GM20431 (cell line): ENCODE results near the gene MAN2B2.

ENCODE experiments used
- in situ Hi-C: fragments of 300-500 bp; cut with MseI, MboI; formaldehyde crosslinking; loops from one replicate; pipeline ENCODE4 v1.15.0; 2020; ENCODE audit warnings: low sequenced_read_pairs; ENCODE audit not compliant: unreplicated experiment

MAN2B2 gene

DNA sequence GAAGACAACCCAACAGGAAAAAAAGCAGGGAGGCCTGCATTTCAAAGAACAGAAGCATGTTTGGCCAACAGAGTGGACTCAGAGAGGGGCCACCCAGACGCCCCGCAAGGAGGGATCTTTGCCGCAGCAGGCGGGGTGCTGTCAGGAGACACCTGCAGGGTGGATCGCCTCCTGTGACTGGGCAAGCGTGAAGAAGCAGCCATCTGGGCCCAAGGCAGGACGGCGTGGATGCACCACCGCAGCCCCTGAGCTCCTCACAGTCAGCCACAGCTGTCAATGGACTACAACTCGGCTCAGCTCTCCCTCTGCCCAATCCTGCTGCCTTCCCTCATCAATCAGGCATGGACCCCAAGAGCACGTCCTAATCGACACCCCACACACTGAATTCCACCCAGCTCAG, 32.0 kb upstream of the MAN2B2 start:
- in situ Hi-C loops: no loop called here

DNA sequence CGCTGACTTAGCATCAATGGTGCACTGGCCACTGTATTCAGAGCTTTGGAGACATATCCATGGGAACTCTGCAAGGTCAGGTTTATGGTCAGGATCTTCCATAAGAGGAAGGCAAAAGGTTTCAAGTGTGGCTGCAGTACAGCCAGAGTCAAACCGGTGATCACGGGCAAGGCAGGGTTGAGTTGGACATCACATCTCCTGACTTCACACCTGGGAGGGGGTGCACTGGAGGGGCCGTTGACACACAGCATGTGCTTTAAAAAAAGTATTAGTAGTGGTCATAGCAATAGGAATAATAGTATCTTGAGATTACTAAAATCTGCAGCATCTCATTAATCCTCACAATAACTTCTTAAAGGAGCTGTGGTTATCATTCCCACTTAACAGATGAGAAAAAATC, 28.9 kb upstream of the MAN2B2 start:
- in situ Hi-C loops: no loop called here

DNA sequence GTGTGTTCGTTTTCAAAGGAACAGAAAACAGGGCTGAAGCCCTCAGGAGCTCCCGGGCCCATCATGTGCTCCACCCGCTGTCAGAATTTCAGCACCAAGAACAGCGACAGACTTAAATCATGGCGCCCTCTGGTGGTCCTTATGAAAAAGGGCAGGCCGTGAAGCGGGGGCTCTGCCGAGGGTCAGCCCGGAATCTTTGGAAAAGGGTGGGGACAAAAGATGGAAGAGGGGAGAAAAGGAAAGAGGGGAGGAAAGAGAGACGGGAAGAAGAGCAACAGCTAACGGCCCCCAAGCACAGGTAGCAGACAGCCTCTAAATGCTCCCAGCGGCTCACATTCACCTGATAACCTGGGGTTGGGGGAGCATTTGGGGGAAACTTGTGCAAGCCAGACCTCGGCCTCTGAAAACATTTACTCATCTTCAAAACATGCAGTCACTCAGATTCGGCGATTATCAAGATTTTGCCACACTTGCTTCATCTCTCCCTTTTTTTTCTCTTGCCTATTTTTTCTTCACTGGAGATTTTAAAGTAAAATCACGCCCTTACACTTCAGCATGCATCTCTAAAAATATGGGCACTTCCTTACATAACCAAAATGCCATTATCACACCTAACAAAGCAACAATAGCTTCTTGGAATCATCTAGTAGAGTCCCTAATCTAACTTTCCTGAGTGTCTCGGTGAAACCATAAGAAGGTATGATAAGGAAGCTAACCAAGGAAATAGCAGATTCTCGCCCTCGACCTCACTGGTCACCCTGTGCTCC, 28.1 kb upstream of the MAN2B2 start:
- in situ Hi-C loops: no loop called here

DNA sequence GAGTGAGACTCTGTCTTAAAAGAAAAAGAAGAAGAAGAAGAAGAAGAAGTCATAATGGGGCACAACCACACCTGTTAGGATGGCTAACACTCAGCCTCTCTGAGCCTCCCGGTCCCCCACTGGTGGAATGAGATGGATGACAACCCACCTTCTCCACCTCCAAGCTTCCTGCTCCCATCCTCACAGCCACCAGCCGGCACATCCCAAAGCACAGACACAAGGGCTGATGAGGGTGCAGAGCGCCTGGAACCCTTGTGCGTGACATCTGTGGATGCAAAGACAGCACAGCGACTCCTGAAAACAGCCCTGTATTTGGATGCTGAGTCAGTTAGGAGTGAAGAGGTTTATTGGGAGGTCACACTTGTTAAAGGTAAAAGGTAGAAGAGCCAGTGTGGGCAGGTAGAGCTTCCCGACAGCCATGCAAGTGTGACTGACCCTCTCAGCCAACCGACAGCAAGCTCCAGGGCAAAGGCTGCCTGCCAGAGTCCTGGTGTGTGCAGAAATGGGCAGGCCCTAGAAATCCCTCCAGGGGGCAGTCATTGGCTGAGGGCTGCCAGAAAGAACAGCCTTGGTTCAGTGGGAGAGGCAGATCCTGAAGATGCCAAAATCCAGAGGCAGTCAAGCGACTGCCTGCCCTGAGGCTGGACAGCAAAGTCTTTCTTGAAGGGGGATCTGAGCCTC, 26.6 kb upstream of the MAN2B2 start:
- in situ Hi-C loops: no loop called here

DNA sequence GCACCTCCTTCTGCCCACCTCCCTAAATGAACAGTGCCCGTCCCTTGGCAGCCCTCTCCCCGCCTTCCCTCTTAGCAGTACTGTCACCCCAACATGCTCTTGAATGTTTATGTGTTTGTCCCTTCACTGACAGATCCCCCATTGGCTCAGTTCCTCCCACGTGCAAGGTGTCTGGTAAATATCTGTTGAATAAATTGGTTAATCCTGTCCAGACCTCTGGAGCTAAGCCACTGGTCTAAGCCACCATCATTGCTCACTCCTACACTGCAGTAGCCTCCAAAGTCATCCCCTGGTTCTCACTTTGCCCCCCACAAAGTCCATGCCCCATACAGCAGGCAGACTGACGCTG, 26.1 kb upstream of the MAN2B2 start:
- in situ Hi-C loops: no loop called here

DNA sequence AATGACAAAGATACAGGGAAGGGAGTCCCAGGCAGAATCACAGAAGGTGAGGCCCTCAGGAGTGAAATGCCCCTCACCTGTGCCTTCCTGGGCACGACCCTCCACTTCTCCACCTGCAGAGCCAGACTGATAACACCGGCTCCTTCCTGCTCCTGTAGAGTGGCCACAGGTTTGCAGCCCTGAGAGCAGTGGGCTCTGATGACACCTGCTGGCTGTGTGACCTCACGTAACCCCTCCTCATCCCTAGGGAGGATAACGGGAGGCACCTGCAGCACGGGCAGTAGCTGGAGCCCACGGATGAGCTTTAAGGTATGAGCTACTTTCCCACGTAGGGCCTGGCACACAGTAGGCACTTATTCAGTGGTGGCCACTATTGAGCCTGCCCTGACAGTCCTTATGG, 25.5 kb upstream of the MAN2B2 start:
- in situ Hi-C loops: no loop called here

DNA sequence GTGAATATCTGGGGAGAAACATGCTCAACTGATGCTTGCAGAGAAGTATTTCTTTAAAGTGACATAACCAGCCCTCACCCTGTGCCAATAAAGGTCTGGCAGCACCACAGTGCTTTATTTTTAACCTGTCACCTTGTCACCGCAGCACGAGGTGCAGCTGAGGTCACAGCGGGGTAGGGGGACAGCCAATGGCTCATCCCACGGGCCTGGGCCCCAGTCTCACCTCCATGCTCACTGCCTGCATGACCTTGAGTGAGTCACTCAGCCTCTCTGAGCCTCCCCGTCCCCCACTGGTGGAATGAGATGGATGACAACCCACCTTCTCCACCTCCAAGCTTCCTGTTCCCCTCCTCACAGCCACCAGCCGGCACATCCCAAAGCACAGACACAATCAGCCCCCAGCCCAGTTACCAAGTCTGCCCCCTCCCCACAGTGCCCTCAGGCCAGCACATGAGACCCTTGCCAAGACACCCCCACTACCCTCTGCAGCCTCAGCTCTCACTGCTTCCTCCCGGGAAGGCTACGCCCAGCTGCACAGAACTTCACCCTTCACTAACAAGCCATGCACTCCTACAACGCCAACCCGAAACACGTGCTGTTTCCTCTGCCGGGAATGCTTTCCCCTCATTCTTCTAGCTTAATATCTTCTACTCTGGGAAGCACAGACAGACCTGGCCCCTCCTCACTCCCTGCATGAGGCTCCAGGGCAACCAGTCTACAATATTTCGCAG, 24.9 kb upstream of the MAN2B2 start:
- in situ Hi-C loops: no loop called here

DNA sequence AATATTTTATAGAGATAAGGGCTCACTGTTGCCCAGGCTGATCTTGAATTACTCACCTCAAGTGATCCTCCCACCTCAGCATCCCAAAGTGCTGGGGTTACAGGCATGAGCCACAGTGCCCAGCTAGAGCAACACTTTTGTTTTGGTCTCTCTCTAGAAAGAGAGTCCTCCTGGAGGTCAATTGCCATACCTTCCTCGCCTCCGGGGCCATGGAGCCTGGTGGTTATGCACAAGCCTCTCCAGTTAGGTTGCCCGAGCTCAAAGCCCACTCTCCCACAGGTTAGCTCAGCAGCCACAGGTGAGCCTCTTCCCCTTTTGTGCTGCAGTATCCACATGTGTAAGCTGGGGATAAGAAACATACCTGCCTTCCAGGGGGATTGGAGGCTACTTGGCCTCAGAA, 24.2 kb upstream of the MAN2B2 start:
- in situ Hi-C loops: no loop called here

DNA sequence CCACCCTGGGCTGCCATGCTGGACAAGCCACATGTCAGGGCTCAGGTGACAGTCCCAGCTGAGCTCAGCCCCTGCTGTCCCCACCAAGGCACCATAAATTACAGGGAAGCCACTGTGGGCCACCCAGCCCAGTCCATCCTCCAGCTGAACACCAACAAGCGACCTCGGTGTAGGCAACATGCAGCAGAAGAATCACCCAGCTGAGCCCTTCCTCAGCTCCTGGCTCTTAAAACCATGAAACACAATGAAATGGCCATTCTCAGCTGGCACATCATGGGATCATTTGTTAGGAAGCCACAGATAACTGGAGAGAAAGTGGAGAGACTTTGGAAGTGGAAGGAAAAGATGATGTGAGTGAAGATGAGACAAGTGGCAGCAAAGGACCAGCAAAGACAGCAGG, 23.3 kb upstream of the MAN2B2 start:
- in situ Hi-C loops: no loop called here

DNA sequence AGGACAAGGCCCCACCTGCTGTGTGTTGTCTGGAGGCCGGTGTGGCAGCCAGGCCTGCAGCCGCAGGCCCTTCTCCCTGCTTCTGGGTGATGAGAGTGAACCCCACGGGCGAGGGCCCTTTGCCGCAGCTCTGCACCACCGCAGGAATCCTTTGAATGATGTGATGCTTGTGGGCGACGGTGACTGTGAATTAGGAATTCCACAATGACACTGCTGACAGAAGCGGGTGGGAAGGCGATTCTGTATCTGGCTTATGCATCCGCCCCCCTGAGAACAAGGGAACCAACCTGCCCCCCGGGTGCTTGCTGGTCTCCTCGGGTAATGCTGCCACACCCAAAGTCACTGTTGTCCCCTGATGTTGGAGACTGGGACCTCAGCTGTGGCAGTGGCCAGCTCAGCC, 19.5 kb upstream of the MAN2B2 start:
- in situ Hi-C loops: no loop called here

DNA sequence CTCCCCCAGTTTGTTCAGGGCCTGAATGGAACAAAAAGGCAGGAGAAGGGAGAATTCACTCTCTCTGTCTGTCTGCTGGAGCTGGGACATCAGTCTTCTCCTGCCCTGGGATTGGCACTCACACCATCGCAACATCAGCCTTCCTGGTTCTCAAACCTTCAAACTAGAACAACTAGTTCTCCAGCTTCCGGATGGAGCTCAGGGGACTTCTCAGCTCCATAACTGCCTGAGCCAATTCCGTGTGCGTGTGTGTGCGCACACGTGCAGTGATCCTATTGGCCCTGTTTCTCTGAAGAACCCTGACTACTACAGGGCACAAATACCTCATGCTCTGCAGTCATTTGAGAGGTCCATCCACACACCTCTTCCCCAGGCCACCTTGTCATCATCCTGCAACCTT, 18.7 kb upstream of the MAN2B2 start:
- in situ Hi-C loops: no loop called here

DNA sequence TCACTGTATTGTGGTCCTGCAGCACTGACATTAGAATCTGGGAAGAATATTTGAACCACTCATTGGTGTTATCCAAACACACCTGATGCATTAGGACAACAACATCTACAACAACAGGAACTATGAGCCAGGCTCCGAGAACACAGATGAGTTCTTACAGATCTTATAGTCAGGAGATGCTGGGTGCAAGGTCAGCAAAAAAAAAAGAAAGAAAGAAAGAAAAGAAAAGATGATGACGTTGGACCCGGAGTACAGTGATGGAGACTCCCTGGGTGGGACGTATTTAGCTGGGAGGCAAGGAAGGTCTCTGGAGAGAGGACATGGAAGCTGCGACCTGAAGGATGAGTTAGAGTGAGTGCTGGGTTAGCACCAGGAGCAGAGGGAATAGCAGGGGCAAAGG, 17.8 kb upstream of the MAN2B2 start:
- in situ Hi-C loops: no loop called here

DNA sequence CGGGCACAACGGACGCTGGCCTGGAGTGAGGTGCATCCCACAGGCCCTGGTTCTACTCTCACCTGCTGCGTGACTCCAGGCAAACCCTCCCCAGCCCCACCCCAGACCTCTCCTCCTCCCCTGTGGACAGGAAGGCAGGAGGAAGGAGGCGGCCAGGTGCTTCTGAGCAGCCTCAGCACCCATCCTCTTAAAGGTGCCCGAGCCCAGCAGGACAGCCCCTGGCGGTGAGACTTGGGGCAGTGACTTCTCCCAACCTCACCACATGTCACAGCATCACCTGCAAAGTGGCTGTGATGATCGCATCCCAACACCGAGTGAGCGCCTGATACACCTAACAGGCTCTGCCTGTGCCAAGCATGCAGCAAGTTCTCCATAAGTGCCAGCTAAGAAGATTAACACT, 17.1 kb upstream of the MAN2B2 start:
- in situ Hi-C loops: no loop called here

DNA sequence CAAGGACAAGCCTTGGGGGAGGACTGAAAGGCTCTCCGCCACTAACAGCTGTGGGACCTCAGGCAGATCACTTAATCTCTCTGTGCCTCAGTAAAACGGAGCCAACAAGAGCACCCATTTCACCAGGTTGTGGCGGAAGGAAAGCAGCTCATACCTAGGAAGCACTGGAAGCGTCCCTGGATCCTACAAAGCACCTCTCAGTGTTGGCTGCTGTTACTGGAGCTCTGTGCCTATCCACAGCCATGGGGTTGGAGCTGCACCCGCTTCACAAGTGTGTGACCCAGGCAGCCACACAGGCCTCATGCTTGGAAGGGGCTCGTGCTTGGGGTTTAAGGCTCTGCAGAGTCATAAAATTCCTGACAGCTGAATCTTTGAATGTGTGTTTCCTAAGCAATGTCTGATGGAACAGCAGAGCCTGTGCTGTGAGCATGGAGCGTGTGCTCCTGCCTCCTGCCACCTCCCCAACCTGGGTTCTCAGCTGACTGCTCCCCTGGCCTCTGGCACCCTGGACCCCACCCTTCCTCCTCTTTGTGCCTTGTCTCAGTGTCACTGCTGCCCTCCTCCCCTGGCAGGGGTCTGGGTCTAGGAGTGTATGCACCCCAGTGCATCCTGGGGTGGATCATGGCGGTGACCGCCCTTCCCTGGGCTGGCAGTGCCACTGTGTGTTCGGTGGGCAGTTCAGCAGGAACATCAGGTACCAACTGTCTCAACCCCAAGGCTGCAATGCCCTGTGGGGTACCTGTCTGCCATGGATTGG, 14.4 kb upstream of the MAN2B2 start:
- in situ Hi-C loops: no loop called here

DNA sequence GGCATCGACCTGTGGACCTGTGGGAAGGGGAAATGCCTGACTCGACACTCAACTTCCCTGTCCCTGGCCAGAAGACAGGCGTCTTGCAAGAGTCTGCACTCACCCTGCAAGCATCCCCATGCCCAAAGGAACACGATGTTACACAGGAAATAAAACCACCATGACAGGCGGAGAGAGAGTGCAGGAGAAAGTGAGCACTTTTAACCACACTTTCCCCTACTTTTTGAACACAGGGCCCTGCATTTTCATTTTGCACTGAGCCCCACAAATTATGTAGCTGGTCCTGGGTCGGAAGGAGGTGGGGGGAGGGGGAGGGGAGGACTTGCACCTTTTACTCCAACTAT, 13.8 kb upstream of the MAN2B2 start:
- in situ Hi-C loops: no loop called here

DNA sequence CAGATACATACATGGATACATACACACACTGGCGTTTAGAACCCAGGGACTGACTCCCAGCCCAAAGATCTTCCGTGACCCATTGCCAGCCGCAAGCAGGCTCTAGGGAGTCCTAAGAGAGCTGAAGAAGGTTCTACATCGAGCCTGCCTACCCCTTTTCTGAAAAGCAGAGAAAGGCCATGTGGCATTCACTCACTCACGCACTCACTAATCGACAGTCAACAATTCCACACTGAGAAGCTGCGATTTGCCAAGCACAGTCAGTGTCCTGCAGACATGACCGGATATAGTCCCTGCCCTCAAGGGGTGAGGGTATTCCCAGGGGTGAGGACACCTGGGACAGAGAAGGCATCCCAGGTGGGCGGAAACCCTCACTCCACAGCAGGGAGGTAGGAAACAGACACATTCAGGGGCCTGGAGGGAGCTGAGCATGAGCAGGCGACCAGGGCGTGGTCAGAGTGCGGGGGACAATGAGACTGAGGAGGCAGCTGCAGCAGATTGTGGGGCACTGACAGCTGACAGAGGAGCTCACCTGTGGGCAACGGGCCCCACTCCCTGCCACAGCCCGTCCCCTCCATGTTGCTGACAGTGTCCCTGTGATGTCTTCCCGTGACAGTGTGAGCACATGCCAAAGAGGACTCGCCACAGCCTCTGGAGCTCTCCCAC, 13.2 kb upstream of the MAN2B2 start:
- in situ Hi-C loops: no loop called here

DNA sequence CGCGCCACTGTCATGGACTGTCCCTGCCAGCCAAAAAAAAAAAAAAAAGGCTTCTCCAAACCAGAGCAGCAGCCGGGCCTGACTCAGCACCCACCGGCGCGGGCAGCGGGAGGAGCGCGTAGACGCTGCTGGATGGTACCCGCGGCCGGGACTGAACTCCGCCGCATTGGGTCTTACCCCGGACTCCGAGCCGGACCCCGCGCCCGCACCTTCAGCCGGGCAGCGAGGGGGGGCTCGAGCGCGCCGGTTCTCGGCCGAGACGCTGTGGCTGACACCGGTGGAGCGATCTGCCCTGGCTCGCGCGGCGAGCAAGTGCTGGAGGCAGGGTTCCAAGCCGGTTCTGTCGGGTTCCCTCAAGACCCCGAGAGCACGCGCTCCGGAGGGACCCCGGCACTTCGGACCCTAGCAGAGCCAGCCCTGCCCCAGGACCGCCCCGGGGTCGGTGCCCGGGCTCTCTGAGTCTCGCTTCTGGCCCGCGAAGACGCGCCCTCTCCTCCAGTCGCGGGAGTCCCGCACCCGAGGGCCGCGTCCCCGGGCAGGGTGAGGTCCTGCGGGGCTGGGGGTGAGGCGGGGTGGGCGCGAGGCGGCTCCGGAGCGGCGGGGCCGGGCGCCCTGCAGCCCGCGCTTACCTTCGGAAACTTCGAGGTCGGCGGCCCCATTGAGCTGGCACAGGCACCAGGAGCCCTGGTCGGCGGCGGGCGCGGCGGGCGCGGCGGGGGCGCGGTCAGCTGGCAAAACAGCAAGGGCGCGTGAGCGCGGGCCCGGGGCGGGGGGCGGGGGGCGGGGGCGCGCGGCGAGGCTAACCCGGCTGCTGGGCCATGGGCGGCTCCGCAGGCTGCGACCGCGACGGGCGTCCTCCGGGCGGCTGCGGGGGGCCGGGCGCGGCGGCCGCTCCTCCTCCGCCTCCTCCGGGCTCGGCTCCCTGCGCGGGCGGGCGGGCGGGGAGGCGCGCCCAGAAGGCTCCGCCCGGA, 11.8 kb upstream of the MAN2B2 start:
- in situ Hi-C loops: no loop called here

DNA sequence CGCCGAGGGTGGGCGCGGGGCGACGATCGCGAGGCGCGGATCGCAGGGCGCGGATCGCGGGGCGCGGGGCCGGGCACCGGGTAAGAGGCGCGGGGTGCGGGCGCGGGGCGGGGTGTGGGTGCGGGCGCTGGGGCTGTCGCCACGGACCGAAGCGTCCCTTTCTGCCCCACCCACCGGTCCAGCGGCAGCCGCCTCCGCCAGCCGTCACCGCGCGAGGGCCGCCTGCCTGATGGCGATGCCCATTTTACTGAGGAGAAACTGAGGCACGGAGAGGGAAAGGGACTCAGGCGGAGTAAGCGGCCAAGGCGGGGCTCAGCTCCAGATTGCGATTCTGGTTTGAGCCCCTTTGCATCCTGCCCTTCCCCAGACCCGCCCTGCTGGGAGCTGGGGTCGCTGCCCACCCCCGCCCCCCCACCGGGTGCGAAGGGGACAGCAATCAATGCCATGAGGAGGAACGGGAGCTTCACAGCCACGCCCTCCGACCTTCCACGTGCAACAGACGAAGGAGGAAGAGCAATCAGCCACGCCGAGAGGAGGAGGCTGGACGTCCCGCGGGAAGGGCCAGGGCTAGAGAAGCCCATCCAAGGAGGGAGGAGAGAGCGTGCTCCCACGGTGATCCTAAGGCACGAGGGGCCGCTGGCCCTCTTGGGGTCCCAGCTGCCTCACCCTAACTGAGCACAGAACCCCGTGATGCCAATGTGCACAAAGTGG, 10.9 kb upstream of the MAN2B2 start:
- in situ Hi-C loops: no loop called here
